ENCODE data around the gene GLRA1. TPM values are rescaled to one million over a fixed set of nuclear protein-coding genes. Genes with fewer than 3 reads are reported as not detected.

The GLRA1 gene
- total RNA-seq, 1 donor from 2014 or later: not detected

DNA sequence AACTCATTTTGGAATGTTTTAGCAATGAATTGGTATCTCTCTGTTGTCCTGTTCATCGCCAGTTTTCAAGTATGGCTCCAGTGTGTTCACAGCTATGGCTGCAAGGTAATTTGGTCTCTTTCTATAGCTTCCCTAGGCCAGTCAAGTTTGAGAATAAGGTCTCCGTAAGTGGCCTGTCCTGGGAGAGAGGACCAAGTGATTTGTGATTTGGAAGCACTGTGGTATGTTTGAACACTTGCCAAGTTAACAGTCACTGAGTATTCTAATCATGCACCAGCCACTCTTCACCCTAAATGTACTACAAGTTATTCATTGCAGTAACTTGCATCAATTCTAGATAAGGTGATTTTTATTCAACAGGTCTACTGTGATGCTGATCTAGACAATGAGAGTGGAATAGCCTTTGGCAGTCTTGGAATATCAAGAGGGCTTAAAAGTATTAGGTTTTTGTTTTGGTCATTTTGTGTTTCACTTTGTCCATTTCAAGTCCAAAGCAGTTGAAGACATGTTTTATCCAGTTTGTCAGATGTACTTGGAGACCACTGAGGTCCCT lies 111.8 kb downstream of the GLRA1 start:
- no peak overlapping the region for H3K4me3 ChIP-seq (ENCODE audit: low read length in 3 of 3)
- H3K9ac ChIP-seq (ENCODE audit: low read depth in 1 of 3, low read length in 3 of 3): no peak overlapping the region
- peaks cover 0 to 8% (median 0%) of the 10 kb centered on the region in 3 donors for H3K36me3 ChIP-seq (ENCODE audit: control insufficient read depth in 3 of 3, insufficient read depth in 3 of 3, low read length in 3 of 3)
- no peaks in the 10 kb centered on the region for H3K27me3 ChIP-seq (ENCODE audit: control insufficient read depth in 3 of 3, insufficient read depth in 3 of 3, low read length in 3 of 3)
- H3K4me1 ChIP-seq (ENCODE audit: control insufficient read depth in 3 of 3, insufficient read depth in 3 of 3, low read length in 3 of 3): peaks cover 10 to 25% (median 21%) of the 10 kb centered on the region in 3 donors
- H3K9me3 ChIP-seq (ENCODE audit: control insufficient read depth in 3 of 3, low read length in 3 of 3): no peaks in the 10 kb centered on the region
- peak overlapping the region; percentile 73 for H3K27ac ChIP-seq (ENCODE audit: low read depth, low read length)

DNA sequence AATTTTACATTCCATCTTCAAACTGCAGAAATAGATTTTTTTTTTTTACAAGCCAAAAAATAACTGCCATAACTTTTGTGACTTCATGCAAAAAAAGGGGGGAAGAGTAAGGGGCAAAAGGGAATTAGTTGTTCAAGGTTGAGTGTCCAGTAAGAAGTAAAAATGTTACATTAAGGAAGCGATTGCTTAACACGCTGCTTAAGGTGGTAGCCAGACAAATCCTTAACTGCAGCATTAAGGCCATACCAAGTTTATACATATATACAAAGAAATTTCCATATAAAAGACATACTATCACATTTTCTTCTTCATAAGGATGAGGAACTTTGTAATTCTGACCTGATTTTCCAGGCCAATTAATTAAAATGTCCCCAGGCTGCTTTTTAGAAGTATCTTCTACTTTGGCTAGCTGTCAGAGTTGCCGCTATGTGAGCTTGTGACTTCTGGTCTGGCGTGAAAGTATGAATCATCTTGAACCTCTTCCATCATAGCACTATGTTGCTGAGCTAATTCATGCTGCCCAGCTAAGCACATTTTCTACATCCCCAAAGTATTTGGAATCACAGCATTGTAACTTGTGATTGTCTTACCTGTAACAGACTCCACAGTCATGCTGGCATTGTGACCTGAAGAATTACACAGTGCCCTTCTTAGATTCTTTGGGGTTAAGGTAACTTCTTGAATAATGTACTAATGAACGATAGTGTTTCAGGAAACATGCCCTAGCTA lies 112.9 kb downstream of the GLRA1 start:
- no peaks in the 10 kb centered on the region for H3K9me3 ChIP-seq (ENCODE audit: control insufficient read depth in 3 of 3, low read length in 3 of 3)
- H3K27me3 ChIP-seq (ENCODE audit: control insufficient read depth in 3 of 3, insufficient read depth in 3 of 3, low read length in 3 of 3): no peaks in the 10 kb centered on the region
- peaks cover 10 to 25% (median 21%) of the 10 kb centered on the region in 3 donors for H3K4me1 ChIP-seq (ENCODE audit: control insufficient read depth in 3 of 3, insufficient read depth in 3 of 3, low read length in 3 of 3)
- H3K9ac ChIP-seq (ENCODE audit: low read depth in 1 of 3, low read length in 3 of 3): no peak overlapping the region
- peak overlapping the region; percentile 73 for H3K27ac ChIP-seq (ENCODE audit: low read depth, low read length)
- H3K4me3 ChIP-seq (ENCODE audit: low read length in 3 of 3): no peak overlapping the region
- peaks cover 0 to 8% (median 0%) of the 10 kb centered on the region in 3 donors for H3K36me3 ChIP-seq (ENCODE audit: control insufficient read depth in 3 of 3, insufficient read depth in 3 of 3, low read length in 3 of 3)

DNA sequence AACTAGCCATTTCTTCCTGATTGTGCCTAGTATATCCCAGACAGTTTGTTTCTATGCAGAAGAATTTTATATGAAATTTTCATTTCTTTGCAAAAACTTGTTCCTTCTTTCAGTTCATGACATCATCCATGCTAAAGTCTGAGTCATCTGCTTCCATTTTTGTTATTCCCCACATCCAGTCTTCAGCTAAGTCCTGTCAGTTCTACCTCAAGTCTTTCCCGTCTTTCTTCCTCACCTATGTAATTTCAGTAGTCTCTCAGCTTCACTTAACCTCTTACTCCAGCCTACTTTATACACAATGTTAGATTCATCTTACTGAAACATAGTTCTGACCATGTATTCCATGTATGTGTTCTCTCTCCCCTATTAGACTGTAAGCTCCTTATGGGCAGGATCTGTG lies 113.8 kb downstream of the GLRA1 start:
- Histone ChIP-seq H3K27me3 (ENCODE audit: control insufficient read depth in 3 of 3, insufficient read depth in 3 of 3, low read length in 3 of 3) (no peaks in the 10 kb centered on the region), H3K4me1 (ENCODE audit: control insufficient read depth in 3 of 3, insufficient read depth in 3 of 3, low read length in 3 of 3) (peaks cover 10 to 25% (median 21%) of the 10 kb centered on the region in 3 donors), H3K36me3 (ENCODE audit: control insufficient read depth in 3 of 3, insufficient read depth in 3 of 3, low read length in 3 of 3) (peaks cover 0 to 8% (median 5%) of the 10 kb centered on the region in 3 donors), H3K9me3 (ENCODE audit: control insufficient read depth in 3 of 3, low read length in 3 of 3) (no peaks in the 10 kb centered on the region), H3K27ac (ENCODE audit: low read depth, low read length) (peak overlapping the region; percentile 73), H3K9ac (ENCODE audit: low read depth in 1 of 3, low read length in 3 of 3) (no peak overlapping the region), H3K4me3 (ENCODE audit: low read length in 3 of 3) (no peak overlapping the region)

DNA sequence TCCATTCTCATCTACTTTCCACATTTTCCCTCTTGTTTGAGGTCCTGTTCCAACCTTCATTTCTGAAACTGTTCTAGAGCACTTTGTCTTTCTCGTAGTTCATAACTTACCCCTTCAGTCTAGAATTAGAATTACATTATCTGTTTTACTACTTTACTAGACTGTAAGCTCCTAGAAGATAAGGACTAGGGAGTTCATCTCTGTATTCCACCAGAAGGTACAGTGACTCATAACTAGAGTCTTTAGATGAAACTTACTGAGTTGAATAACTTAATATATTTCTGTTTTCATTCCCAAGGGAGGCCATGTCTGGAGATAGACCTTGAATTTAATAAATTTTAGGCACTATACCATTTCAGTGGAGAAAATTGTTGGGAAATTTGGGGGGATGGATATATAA lies 114.2 kb downstream of the GLRA1 start:
- no peak overlapping the region for H3K4me3 ChIP-seq (ENCODE audit: low read length in 3 of 3)
- H3K27ac ChIP-seq (ENCODE audit: low read depth, low read length): no peak overlapping the region
- no peaks in the 10 kb centered on the region for H3K9me3 ChIP-seq (ENCODE audit: control insufficient read depth in 3 of 3, low read length in 3 of 3)
- H3K36me3 ChIP-seq (ENCODE audit: control insufficient read depth in 3 of 3, insufficient read depth in 3 of 3, low read length in 3 of 3): peaks cover 0 to 8% (median 6%) of the 10 kb centered on the region in 3 donors
- no peak overlapping the region for H3K9ac ChIP-seq (ENCODE audit: low read depth in 1 of 3, low read length in 3 of 3)
- no peaks in the 10 kb centered on the region for H3K27me3 ChIP-seq (ENCODE audit: control insufficient read depth in 3 of 3, insufficient read depth in 3 of 3, low read length in 3 of 3)
- H3K4me1 ChIP-seq (ENCODE audit: control insufficient read depth in 3 of 3, insufficient read depth in 3 of 3, low read length in 3 of 3): peaks cover 10 to 25% (median 21%) of the 10 kb centered on the region in 3 donors

DNA sequence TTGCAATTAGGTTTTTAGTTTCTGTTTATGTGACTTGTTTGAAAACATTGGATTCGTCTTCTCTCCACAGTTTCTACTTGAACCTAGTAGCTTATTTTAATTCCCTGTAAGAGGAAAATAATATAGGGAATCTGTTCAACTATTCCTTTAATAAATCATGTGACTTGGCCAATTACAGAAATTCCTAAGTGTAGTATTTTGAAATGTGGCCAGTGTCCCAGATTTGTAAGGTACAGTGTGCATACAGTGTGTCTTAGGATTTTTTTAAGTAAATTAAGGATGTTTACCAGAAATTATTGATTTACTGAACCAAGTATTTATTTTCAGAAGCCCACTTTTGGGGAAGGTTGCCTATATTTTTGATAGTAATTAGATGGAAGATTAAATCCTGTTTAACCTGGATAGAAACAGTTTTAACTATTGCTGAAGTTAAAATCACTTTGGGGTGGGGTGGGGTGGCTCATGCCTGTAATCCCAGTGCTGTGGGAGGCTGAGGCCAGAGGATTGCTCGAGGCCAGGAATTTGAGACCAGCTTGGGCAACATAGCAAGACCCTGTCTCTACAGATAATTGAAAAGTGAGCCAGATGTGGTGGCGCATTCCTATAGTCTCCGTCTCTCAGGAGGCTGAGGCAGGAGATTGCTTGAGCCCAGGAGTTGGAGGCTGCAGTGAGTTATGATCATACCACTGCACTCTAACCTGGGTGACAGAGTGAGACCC lies 116.0 kb downstream of the GLRA1 start:
- no peaks in the 10 kb centered on the region for H3K27me3 ChIP-seq (ENCODE audit: control insufficient read depth in 3 of 3, insufficient read depth in 3 of 3, low read length in 3 of 3)
- peaks cover 10 to 25% (median 21%) of the 10 kb centered on the region in 3 donors for H3K4me1 ChIP-seq (ENCODE audit: control insufficient read depth in 3 of 3, insufficient read depth in 3 of 3, low read length in 3 of 3)
- no peak overlapping the region for H3K27ac ChIP-seq (ENCODE audit: low read depth, low read length)
- H3K9me3 ChIP-seq (ENCODE audit: control insufficient read depth in 3 of 3, low read length in 3 of 3): no peaks in the 10 kb centered on the region
- H3K36me3 ChIP-seq (ENCODE audit: control insufficient read depth in 3 of 3, insufficient read depth in 3 of 3, low read length in 3 of 3): peaks cover 4 to 14% (median 12%) of the 10 kb centered on the region in 3 donors
- no peak overlapping the region for H3K9ac ChIP-seq (ENCODE audit: low read depth in 1 of 3, low read length in 3 of 3)
- no peak overlapping the region for H3K4me3 ChIP-seq (ENCODE audit: low read length in 3 of 3)

DNA sequence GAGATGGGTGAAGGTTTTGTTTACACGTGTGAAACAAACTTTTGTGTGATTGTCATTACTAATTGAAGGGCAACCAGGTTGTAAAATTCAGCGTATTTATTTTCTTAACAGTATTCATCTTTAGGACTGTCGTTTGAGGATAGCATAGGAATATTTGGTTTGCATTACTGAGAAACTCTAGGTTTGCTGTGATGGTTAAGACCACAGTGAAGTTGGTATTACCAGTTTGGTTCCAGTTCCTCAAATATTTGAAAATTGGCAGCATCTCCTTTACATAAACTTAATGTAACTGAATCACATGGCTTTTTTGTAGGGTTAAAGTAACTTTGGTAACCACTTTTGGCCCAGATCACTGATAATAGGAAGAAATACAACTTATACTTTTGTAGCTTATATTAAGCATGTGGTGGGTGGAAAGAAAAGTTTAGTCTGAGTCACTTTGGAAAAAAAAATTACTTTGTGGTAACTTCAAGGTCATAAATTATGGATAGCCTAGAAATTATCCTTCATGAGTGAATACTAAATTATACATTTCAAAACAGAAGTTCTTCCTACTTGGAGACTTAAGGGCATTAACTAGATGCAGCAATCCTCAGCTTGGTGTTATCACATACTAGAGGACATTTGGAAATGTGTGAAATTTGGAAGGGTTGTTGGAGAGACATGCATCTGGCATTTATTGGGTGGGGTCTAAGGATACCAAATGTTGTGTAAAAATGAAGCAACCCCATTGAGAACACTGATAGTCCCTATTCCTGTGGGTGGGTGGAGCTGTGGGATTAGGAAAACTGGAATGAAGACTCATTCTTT lies 119.0 kb downstream of the GLRA1 start:
- Histone ChIP-seq H3K4me1 (ENCODE audit: control insufficient read depth in 3 of 3, insufficient read depth in 3 of 3, low read length in 3 of 3) (peaks cover 0 to 8% (median 0%) of the 10 kb centered on the region in 3 donors), H3K9me3 (ENCODE audit: control insufficient read depth in 3 of 3, low read length in 3 of 3) (no peaks in the 10 kb centered on the region), H3K36me3 (ENCODE audit: control insufficient read depth in 3 of 3, insufficient read depth in 3 of 3, low read length in 3 of 3) (peaks cover 12 to 35% (median 24%) of the 10 kb centered on the region in 3 donors), H3K27me3 (ENCODE audit: control insufficient read depth in 3 of 3, insufficient read depth in 3 of 3, low read length in 3 of 3) (no peaks in the 10 kb centered on the region), H3K27ac (ENCODE audit: low read depth, low read length) (no peak overlapping the region), H3K4me3 (ENCODE audit: low read length in 3 of 3) (no peak overlapping the region), H3K9ac (ENCODE audit: low read depth in 1 of 3, low read length in 3 of 3) (no peak overlapping the region)

DNA sequence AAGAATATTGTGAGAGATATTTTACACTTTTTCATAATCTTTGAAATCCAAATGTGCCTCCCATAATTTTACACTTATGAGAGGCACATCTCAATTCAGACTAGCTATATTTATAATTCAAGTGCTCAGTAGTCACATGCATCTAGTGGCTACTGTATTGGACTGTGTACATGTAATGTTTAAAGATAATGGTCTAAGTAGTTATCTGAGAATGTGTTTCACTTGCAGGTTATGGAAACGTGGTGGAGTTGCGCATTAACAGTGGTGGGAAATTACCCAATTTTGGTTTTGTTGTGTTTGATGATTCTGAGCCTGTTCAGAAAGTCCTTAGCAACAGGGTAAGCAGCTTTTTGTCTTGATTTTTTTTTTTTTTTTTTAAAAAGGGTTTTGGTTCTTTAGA lies 124.1 kb downstream of the GLRA1 start:
- Histone ChIP-seq H3K27me3 (ENCODE audit: control insufficient read depth in 3 of 3, insufficient read depth in 3 of 3, low read length in 3 of 3) (no peaks in the 10 kb centered on the region), H3K4me3 (ENCODE audit: low read length in 3 of 3) (no peak overlapping the region), H3K4me1 (ENCODE audit: control insufficient read depth in 3 of 3, insufficient read depth in 3 of 3, low read length in 3 of 3) (no peaks in the 10 kb centered on the region), H3K27ac (ENCODE audit: low read depth, low read length) (no peak overlapping the region), H3K36me3 (ENCODE audit: control insufficient read depth in 3 of 3, insufficient read depth in 3 of 3, low read length in 3 of 3) (peaks cover 21 to 62% (median 50%) of the 10 kb centered on the region in 3 donors), H3K9ac (ENCODE audit: low read depth in 1 of 3, low read length in 3 of 3) (no peak overlapping the region), H3K9me3 (ENCODE audit: control insufficient read depth in 3 of 3, low read length in 3 of 3) (no peaks in the 10 kb centered on the region)

DNA sequence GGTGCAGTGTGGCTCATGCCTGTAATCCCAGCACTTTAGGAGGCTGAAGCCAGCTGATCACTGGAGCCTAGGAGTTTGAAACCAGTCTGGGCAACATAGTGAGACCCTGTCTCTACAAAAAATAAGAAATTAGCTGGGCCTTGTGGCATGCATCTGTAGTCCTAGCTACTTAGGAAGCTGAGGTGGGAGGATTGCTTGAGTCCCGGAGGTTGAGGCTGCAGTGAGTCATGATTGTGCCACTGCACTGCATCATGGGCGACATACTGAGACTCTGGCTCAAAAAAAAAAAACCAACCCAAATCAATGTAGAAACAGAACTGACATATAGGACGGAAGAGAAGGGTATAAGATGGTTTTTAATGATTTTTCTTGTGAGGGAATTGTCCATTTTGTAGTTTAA lies 125.2 kb downstream of the GLRA1 start:
- no peaks in the 10 kb centered on the region for H3K4me1 ChIP-seq (ENCODE audit: control insufficient read depth in 3 of 3, insufficient read depth in 3 of 3, low read length in 3 of 3)
- peaks cover 24 to 70% (median 60%) of the 10 kb centered on the region in 3 donors for H3K36me3 ChIP-seq (ENCODE audit: control insufficient read depth in 3 of 3, insufficient read depth in 3 of 3, low read length in 3 of 3)
- H3K9ac ChIP-seq (ENCODE audit: low read depth in 1 of 3, low read length in 3 of 3): no peak overlapping the region
- H3K9me3 ChIP-seq (ENCODE audit: control insufficient read depth in 3 of 3, low read length in 3 of 3): no peaks in the 10 kb centered on the region
- H3K27ac ChIP-seq (ENCODE audit: low read depth, low read length): no peak overlapping the region
- H3K27me3 ChIP-seq (ENCODE audit: control insufficient read depth in 3 of 3, insufficient read depth in 3 of 3, low read length in 3 of 3): no peaks in the 10 kb centered on the region
- H3K4me3 ChIP-seq (ENCODE audit: low read length in 3 of 3): no peak overlapping the region

DNA sequence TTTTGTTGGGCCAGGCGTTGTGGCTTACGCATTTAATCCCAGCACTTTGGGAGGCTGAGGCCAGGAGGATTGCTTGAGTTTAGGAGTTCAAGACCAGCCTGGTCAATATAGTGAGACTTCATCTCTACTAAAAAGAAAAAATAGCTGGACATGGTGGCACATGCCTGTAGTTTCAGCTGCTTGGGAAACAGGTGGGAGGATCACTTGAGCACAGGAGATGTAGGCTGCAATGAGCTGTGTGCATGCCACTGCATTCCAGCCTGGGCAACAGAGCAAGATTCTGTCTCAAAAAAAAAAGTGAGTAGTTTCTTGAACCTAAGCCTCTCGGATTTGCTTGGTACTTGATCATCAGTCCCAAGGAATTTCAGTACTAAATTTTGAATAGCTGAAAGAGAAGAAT lies 126.0 kb downstream of the GLRA1 start:
- Histone ChIP-seq H3K4me3 (ENCODE audit: low read length in 3 of 3) (no peak overlapping the region), H3K9me3 (ENCODE audit: control insufficient read depth in 3 of 3, low read length in 3 of 3) (no peaks in the 10 kb centered on the region), H3K4me1 (ENCODE audit: control insufficient read depth in 3 of 3, insufficient read depth in 3 of 3, low read length in 3 of 3) (no peaks in the 10 kb centered on the region), H3K9ac (ENCODE audit: low read depth in 1 of 3, low read length in 3 of 3) (no peak overlapping the region), H3K36me3 (ENCODE audit: control insufficient read depth in 3 of 3, insufficient read depth in 3 of 3, low read length in 3 of 3) (peaks cover 22 to 73% (median 60%) of the 10 kb centered on the region in 3 donors), H3K27ac (ENCODE audit: low read depth, low read length) (no peak overlapping the region), H3K27me3 (ENCODE audit: control insufficient read depth in 3 of 3, insufficient read depth in 3 of 3, low read length in 3 of 3) (no peaks in the 10 kb centered on the region)

Measured in skeletal muscle tissue (tissue), 4 donors.